Spleen (tissue), 7 donors: ENCODE data around the gene TAF3.

Experiments
- POLR2A ChIP-seq, 3 donors: fragments of 450-650 bp; IDR thresholded peaks; one replicate each; pipeline ENCODE4 v1.5.1; 2017; ENCODE audit warnings: antibody characterized with exemption in 3 of 3, mild to moderate bottlenecking in 1 of 3
- TF ChIP-seq, protein P1 (sequence below), 11 experiments: fragments of 200-600 bp in 7 of 11; fragments of 450-650 bp in 4 of 11; sonication (generic) in 4 of 11; IDR thresholded peaks in 8 of 11; conservative IDR thresholded peaks in 3 of 11; 1 replicate in 7 of 11; 2 replicates in 4 of 11; pipeline versions ENCODE4 v1.4.0 to v1.8.0; 2016 to 2021; ENCODE audit warnings: antibody characterized with exemption in 11 of 11, inconsistent platforms in 4 of 11, mild to moderate bottlenecking in 1 of 11
- donor health status: DM: no; HTN: no; CAD: no; lungs with moderate emphysema.
- donor health status: DM: no; HTN: no; CAD: no.
- donor health status: DM: no; HTN: no; CAD: no.

GRCh38 chr10:8023321-8023720 lies 205.0 kb downstream of the TAF3 start:
- TF ChIP-seq POLR2A (IDR thresholded peaks at IDR 0.05): no peak
- TF ChIP-seq, protein P1, sequence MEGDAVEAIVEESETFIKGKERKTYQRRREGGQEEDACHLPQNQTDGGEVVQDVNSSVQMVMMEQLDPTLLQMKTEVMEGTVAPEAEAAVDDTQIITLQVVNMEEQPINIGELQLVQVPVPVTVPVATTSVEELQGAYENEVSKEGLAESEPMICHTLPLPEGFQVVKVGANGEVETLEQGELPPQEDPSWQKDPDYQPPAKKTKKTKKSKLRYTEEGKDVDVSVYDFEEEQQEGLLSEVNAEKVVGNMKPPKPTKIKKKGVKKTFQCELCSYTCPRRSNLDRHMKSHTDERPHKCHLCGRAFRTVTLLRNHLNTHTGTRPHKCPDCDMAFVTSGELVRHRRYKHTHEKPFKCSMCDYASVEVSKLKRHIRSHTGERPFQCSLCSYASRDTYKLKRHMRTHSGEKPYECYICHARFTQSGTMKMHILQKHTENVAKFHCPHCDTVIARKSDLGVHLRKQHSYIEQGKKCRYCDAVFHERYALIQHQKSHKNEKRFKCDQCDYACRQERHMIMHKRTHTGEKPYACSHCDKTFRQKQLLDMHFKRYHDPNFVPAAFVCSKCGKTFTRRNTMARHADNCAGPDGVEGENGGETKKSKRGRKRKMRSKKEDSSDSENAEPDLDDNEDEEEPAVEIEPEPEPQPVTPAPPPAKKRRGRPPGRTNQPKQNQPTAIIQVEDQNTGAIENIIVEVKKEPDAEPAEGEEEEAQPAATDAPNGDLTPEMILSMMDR (IDR thresholded peaks at IDR 0.05 in 8 of 11, conservative IDR thresholded peaks at IDR 0.05 in 3 of 11): no peak
